Neural crest cell (in vitro differentiated cells): ENCODE results near the gene SBNO1. TPM values are rescaled to one million over a fixed set of nuclear protein-coding genes. Genes with fewer than 3 reads are reported as not detected.

ENCODE experiments used
- DNase-seq: peaks from one replicate; pipeline ENCODE4 v3.0.0; 2021; ENCODE audit warnings: low read depth, mixed read lengths, low spot score
- H3K27ac Mint-ChIP-seq: one replicate; pipeline ENCODE4 v1.8.0; 2021; ENCODE audit warnings: mild to moderate bottlenecking, mixed read lengths; ENCODE audit not compliant: unreplicated experiment
- H3K27me3 Mint-ChIP-seq: 2 replicates; pipeline ENCODE4 v1.8.0; 2021; ENCODE audit warnings: low read depth, mild to moderate bottlenecking, mixed read lengths
- H3K36me3 Mint-ChIP-seq: 2 replicates; pipeline ENCODE4 v1.8.0; 2021; ENCODE audit warnings: low read depth, mild to moderate bottlenecking, mixed read lengths
- H3K4me1 Mint-ChIP-seq: 2 replicates; pipeline ENCODE4 v1.8.0; 2021; ENCODE audit warnings: mixed read lengths
- H3K4me3 Mint-ChIP-seq: one replicate; pipeline ENCODE4 v1.8.0; 2021; ENCODE audit warnings: mild to moderate bottlenecking, mixed read lengths
- H3K9me3 Mint-ChIP-seq: 2 replicates; pipeline ENCODE4 v1.8.0; 2021; ENCODE audit warnings: mixed read lengths
- total RNA-seq: library from RNA; stranded (reverse); gene quantifications from 2 replicates; pipeline ENCODE4 v1.2.1, GENCODE V29; 2021
- TF ChIP-seq, protein P1 (sequence below): fragments of 200-600 bp; sonication (generic); conservative IDR thresholded peaks from 2 replicates; pipeline ENCODE4 v1.5.0; 2021; ENCODE audit warnings: antibody characterized with exemption, mild to moderate bottlenecking

Gene SBNO1
- total RNA-seq, 1 donor from 2014 or later: 43.2 TPM

GRCh38 chr12:123396954-123397353 is 32.3 kb upstream of the SBNO1 start:
- no peak overlapping the region for H3K27ac Mint-ChIP-seq
- TF ChIP-seq, protein P1, sequence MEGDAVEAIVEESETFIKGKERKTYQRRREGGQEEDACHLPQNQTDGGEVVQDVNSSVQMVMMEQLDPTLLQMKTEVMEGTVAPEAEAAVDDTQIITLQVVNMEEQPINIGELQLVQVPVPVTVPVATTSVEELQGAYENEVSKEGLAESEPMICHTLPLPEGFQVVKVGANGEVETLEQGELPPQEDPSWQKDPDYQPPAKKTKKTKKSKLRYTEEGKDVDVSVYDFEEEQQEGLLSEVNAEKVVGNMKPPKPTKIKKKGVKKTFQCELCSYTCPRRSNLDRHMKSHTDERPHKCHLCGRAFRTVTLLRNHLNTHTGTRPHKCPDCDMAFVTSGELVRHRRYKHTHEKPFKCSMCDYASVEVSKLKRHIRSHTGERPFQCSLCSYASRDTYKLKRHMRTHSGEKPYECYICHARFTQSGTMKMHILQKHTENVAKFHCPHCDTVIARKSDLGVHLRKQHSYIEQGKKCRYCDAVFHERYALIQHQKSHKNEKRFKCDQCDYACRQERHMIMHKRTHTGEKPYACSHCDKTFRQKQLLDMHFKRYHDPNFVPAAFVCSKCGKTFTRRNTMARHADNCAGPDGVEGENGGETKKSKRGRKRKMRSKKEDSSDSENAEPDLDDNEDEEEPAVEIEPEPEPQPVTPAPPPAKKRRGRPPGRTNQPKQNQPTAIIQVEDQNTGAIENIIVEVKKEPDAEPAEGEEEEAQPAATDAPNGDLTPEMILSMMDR: no peak
- peaks cover 3% of the 10 kb centered on the region for H3K36me3 Mint-ChIP-seq
- H3K27me3 Mint-ChIP-seq: no peaks in the 10 kb centered on the region
- H3K4me3 Mint-ChIP-seq: no peak overlapping the region
- no peaks in the 10 kb centered on the region for H3K9me3 Mint-ChIP-seq
- H3K4me1 Mint-ChIP-seq: peaks cover 3% of the 10 kb centered on the region
- DNase-seq: no peak

- no peaks in the 10 kb centered on the region for H3K27me3 Mint-ChIP-seq
- H3K36me3 Mint-ChIP-seq: peaks cover 3% of the 10 kb centered on the region
- peaks cover 7% of the 10 kb centered on the region for H3K4me1 Mint-ChIP-seq
- no peak for DNase-seq
- no peaks in the 10 kb centered on the region for H3K9me3 Mint-ChIP-seq
- no peak overlapping the region for H3K4me3 Mint-ChIP-seq
- no peak overlapping the region for H3K27ac Mint-ChIP-seq
- TF ChIP-seq, protein P1: no peak
Measured at GRCh38 chr12:123396543-123396942, 31.9 kb upstream of the SBNO1 start.

GRCh38 chr12:123395236-123395635 is 30.6 kb upstream of the SBNO1 start:
- no peaks in the 10 kb centered on the region for H3K27me3 Mint-ChIP-seq
- no peak overlapping the region for H3K4me3 Mint-ChIP-seq
- H3K36me3 Mint-ChIP-seq: peaks cover 3% of the 10 kb centered on the region
- H3K4me1 Mint-ChIP-seq: peaks cover 20% of the 10 kb centered on the region
- no peak overlapping the region for H3K27ac Mint-ChIP-seq
- TF ChIP-seq, protein P1: no peak
- H3K9me3 Mint-ChIP-seq: no peaks in the 10 kb centered on the region
- no peak for DNase-seq

DNA sequence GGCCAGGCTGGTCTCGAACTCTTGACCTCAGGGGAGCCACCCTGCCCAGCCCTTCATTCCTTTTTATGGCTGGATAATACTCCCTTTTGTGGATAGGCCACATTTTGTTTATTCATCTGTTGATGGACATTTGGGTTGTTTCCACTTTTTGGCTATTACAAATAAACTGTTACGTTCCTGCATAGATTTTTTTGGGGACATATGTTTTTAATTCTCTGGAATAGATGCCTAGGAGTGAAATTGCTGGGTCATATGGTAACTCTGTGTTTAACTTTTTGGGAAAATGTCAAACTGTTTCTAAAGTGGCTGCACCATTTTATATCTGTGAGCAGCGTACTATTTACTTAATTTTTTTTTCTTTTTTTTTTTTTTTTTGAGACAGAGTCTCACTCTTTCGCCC is 29.1 kb upstream of the SBNO1 start:
- Mint-ChIP-seq H3K9me3 (no peaks in the 10 kb centered on the region), H3K4me1 (peaks cover 25% of the 10 kb centered on the region), H3K27ac (no peak overlapping the region), H3K27me3 (no peaks in the 10 kb centered on the region), H3K36me3 (peaks cover 3% of the 10 kb centered on the region), H3K4me3 (no peak overlapping the region)
- TF ChIP-seq, protein P1: no peak
- no peak for DNase-seq

- Mint-ChIP-seq H3K27me3 (no peaks in the 10 kb centered on the region), H3K27ac (no peak overlapping the region), H3K9me3 (no peaks in the 10 kb centered on the region), H3K36me3 (peaks cover 3% of the 10 kb centered on the region), H3K4me3 (peak overlapping the region; percentile 96), H3K4me1 (peaks cover 40% of the 10 kb centered on the region)
- DNase-seq: no peak
- TF ChIP-seq, protein P1: no peak
Measured at GRCh38 chr12:123391546-123392343, 27.1 kb upstream of the SBNO1 start.
